DMS53 treated with DMSO at 0.1 percent for 48 hours (cell line): ENCODE data around the gene WDTC1.
"Not testable (repeated sequence)": the region's sequence is repeated elsewhere in the genome, so short reads cannot be mapped to it uniquely, and the experiment has no call there.

Experiments used
- DNase-seq: peaks from one replicate; lab custom pipeline; 2025; ENCODE audit not compliant: unreplicated experiment; lab: John Stamatoyannopoulos, UW

Gene WDTC1

DNA sequence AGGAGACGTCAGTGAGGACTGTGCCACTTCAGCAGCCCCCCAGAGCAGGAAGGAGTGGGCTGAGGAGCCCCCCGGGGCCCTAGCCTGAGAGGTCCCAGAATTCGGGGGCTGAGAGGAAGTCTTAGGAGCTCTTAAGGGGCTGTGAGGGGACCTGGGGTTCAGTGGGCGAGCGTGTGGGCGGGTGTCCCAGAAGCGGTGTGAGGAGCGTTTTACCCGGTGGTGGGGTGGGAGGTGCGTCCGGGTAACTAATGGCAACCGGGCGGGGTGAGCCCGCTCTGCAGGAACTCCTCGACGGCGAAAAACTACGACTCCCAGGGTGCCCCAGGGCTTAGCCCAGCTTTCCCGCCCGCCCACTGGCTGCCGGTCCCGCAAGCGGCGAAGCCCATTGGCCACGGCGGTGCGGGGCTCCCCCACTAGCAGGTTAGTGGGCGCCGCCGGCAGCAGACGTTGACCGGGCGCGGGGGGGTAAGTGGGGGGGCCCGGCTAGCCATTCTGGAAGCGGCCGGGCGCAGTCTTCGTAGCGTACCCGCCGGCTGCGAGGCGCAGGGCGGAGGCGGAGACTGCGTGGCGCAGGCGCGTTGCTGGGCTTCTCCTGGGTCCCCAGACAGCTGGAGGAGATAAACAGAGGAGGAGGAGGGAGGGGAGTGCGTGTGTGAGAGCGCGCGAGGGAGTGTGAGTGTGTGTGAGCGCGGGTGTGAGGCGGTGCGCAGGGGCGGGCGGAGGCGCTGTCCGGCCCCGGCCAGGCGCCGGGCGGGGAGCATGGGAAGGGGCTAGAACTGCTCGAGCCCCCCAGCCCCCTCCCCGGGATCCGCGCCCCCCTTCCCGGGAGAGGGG, at the start of gene WDTC1:
Gene WDTC1 (plus strand): TSS at position 584 of the 834 bp plus-strand sequence. CDS start 26,423 bp downstream, outside the sequence.
- DNase-seq: peak; percentile 96

GRCh38 chr1:27184665-27185064, 49.8 kb upstream of the WDTC1 start:
- DNase-seq: not testable (repeated sequence)

DNA sequence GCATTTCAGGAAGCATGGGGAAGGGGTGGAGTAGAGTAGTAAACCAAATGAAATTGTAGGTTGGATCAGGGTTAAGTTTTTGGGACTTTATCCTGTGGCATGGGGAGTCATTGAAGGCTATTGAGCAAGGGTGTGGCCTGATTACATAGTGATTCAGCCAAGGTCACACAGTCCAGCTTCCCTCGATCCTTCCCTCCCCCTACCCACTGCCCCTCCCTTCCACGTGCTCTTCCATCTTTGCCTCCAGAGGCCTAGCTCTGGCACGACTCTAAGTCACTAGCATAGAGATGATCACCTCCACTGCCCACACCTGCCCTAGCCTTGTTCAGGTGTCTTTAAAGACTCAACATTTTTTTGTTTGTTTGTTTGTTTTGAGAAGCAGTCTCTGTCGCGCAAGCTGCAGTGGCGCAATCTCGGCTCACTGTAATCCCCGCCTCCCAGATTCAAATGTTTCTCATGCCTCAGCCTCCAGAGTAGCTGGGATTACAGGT, 42.3 kb upstream of the WDTC1 start:
- DNase-seq: no peak

DNA sequence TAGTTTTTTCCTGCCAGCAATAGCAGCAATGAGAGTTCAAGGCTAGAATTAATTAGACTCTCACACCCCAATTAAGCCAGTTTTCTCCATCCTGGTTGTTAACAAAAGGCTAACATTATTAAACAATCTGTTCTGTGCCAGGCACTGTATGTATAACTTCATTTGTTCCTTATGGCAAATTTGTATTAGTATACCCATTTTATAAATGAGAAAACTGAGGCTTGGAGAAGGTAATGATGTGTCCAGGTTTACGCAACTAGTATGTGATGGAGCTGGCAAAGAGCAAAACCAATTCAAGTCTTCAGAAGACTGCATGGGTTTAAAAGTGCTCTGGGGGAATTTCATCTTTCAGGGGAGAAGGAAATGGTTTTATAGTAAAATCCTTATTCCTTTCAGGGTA, 41.2 kb upstream of the WDTC1 start:
- DNase-seq: no peak

- no peak for DNase-seq
These were observed 33.1 kb upstream of the WDTC1 start for GRCh38 chr1:27201295-27201694.

DNA sequence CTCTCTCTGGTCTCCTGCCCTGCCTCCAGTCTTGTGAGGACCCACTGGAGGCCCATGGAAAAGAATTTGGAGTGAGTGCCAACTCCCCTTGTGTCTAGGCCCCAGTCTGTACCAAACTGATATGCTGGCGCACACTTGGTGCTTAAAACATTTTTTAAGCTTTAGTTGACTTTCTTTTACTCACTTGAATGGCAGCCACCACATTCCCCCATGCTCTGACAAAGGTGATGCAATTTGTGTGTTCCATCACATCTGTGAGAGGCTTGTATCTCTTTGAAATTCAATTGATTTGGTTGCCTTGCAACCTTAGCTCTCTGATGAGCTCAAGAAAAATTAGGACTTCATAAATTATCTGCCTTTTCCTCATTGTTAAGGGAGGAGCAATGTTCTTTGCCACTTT, 30.5 kb upstream of the WDTC1 start:
- DNase-seq: no peak

- not testable (repeated sequence) for DNase-seq
These were observed 27.2 kb upstream of the WDTC1 start for GRCh38 chr1:27207238-27207637.

- DNase-seq: not testable (repeated sequence)
These were observed 26.1 kb upstream of the WDTC1 start for GRCh38 chr1:27208143-27208850.

GRCh38 chr1:27216466-27216865, 18.0 kb upstream of the WDTC1 start:
- DNase-seq: no peak

- no peak for DNase-seq
These were observed 17.0 kb upstream of the WDTC1 start for GRCh38 chr1:27217401-27217800.

DNA sequence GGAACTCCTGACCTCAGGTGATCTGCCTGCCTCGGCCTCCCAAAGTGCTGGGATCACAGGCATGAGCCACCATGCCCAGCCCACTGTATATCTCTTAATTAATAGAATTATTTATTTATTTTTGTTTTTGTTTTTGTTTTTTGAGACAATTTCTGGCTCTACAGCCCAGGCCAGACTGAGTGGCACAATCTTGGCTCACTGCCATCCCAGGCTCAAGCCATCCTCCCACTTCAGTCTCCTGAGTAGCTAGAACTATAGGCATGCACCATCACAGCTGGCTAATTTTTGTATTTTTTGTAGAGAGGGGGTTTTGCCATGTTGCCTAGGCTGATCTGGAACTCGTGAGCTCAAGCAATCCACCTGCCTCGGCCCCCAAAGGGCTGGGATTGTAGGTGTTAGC, 15.7 kb upstream of the WDTC1 start:
- DNase-seq: no peak

DNA sequence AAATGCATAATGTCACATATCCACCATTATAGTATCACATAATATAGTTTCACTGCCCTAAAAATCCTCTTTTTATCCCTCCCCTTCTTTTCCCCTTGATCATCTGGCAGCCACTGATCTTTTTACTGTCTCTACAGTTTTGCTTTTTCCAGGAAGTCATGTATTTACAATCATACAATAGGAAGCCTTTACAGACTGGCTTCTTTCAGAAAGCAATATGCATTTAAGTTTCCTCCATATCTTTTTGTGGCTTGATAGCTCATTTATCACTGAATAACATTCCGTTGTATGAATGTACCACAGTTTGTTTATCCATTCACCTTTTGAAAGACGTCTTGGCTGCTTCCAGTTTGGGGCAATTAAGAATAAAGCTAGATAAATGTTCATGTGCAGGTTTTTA, 14.3 kb upstream of the WDTC1 start:
- no peak for DNase-seq

DNA sequence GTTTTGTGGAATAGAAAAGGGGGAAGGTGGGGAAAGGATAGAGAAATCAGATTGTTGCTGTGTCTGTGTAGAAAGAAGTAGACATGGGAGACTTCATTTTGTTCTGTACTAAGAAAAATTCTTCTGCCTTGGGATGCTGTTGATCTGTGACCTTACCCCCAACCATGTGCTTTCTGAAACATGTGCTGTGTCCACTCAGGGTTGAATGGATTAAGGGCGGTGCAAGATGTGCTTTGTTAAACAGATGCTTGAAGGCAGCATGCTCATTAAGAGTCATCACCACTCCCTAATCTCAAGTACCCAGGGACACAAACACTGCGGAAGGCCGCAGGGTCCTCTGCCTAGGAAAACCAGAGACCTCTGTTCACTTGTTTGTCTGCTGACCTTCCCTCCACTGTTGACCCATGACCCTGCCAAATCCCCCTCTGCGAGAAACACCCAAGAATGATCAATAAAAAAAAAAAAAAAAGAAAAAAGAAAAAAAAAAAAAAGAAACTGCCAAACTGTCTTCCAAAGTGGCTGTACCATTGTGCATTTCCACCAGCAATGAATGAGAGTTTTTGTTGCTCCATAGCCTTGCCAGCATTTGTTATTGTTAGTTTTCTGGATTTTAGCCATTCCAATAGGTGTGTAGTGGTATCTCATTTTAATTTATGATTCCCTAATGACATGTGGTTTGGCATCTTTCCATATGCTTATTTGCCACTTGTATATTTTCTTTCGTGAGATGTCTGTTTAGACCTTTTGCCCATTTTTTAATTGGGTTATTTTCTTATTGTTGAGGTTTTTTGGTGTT, 13.5 kb upstream of the WDTC1 start:
- DNase-seq: not testable (repeated sequence)

DNA sequence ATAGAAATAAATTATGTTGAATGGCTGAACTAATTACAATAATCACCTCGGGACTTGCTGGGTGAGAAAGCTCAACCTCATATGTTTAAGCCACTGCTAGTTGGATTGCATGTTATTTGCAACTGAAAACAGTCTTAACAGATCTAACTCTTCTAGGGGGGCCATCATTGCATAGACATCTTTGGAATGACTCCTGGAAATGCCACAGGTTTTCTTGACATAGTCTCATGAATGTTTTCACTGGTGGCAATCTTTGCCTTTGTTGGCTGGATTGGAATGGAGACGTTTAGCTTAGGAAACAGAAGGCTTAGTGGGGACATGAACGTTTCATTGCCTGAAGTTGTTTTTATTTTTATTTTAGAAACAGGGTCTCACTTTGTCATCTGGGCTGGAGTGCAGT, 8.8 kb upstream of the WDTC1 start:
- no peak for DNase-seq

DNA sequence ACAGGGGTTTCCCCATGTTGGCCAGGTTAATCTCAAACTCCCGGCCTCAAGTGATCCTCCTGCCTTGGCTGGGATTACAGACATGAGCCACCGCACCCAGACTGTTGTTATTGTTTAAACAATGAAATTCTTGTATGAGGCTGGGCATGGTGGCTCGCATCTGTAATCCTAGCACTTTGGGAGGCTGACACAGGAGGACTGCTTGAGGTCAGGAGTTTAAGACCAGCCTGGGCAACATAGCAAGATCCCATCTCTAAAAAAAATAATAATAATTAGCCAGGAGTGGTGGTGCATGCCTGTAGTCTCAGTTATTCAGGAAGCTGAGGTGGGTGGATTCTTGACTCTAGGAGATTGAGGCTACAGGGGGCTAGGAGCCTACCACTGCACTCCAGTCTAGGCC, 6.7 kb upstream of the WDTC1 start:
- no peak for DNase-seq

DNA sequence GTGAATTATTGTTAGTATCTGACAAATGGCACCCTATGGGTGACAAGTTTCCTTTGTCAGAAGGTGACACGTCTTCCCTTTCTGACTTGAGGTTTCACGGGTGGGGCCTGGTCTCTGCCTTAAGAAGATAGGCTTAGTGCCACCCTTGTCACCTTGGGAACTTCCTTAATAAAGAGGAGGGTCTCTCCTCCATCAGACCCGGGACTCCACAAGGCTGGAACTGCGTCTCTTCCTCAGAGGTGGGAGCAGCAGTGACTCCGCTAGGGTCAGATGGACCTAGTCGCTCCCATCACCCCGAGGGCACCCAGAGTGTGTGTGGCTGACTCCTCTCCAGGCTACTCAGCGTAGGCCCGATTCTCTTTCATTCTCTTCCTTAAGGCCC, 774 bp upstream of the WDTC1 start:
- DNase-seq: no peak

DNA sequence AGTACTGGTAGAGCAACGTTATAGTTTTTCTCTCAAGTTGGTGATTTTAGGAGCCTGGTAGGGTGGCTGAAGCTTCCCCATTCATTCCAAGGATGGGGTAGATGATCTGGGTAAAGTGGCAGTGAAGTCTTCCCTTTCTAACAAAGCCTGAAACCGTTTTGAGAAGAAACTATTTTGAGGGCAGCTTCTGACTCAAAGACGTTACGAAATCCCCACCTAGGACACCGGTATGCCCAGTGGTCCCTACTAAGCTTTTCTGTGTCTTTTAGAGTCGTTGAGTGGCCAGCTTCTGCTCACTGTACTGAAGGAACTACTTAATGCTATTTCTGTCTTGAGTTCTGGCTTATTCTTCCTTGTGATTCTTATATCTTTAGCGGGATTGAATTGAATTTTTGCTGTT, 1.4 kb downstream of the WDTC1 start:
- no peak for DNase-seq

GRCh38 chr1:27237112-27237511, 2.7 kb downstream of the WDTC1 start:
- DNase-seq: no peak

GRCh38 chr1:27238032-27238431, 3.6 kb downstream of the WDTC1 start:
- no peak for DNase-seq

DNA sequence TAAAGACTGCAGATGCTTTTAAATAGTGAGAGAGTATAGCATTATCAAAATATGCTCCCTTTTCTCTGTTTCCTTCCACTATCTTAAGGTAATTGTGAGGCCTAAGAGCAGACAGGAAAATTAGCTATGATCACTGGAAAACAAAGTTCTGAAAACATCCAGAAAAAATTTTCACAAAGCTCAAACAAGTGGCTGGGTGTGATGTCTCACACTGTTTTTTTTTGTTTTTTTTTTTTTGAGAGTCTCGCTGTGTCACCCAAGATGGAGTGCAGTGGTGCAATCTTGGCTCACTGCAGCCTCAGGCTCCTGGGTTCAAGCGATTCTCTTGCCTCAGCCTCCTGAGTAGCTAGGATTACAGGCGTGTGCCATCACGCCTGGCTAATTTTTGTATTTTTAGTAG, 7.2 kb downstream of the WDTC1 start:
- DNase-seq: no peak

GRCh38 chr1:27243665-27244064, 9.2 kb downstream of the WDTC1 start:
- DNase-seq: not testable (repeated sequence)
